ENCODE results near the gene PPBP.

The PPBP gene

DNA sequence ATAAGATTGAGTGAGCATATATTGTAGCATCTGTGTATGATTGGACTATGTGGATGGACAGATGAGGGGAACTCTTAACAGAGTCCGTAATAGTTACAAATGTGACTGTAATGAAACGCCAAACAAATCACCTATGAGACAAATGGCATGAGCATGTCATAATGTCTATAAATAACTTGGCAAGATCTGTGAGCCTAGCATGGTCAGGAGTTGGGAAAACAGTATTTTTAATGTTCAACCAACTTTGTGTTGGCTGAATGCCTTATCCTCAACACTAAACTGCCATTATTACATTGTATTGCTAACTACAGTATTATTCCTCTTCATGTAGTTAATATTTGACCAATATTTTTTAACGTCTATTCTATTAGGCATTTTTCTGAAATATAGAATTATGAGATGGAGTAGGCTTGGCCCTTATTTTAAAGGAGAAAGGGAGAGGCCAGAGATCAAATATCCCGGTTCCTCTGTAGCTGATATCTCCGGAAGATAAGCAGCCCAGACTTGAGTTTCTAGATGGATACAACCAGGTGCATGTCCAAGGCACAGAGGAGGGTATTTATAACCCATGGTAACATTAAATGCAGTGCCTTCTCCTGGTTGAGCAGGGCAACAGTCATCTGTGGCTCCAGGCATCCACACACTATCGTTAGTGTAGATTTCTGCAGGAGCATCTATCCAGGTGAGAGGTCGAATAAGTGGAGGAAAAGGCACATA, 38.8 kb downstream of the PPBP start:
- TF ChIP-seq, protein P1, sequence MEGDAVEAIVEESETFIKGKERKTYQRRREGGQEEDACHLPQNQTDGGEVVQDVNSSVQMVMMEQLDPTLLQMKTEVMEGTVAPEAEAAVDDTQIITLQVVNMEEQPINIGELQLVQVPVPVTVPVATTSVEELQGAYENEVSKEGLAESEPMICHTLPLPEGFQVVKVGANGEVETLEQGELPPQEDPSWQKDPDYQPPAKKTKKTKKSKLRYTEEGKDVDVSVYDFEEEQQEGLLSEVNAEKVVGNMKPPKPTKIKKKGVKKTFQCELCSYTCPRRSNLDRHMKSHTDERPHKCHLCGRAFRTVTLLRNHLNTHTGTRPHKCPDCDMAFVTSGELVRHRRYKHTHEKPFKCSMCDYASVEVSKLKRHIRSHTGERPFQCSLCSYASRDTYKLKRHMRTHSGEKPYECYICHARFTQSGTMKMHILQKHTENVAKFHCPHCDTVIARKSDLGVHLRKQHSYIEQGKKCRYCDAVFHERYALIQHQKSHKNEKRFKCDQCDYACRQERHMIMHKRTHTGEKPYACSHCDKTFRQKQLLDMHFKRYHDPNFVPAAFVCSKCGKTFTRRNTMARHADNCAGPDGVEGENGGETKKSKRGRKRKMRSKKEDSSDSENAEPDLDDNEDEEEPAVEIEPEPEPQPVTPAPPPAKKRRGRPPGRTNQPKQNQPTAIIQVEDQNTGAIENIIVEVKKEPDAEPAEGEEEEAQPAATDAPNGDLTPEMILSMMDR (conservative IDR thresholded peaks at IDR 0.05; ENCODE audit: low read length) = no peak
- no peak for TF ChIP-seq EZH2phosphoT487 (IDR thresholded peaks at IDR 0.05; ENCODE audit: borderline replicate concordance)

DNA sequence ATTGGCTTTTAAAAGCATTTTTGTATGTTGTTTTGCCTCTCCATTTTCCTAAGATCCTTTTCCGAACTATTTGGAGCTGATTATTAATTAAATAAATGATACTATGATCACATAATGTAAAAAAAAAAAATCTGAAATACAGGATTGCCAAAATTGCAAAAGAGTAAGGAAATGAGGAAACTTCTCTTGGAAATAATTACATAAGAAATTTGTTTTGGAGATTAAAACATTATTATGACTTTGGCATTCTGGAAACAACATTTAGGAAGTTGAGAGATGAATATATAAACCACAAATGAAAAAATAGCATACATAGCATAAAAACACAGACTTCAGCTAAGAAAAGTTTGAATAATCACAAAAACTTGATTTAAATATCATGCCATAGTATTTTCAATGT, 39.7 kb downstream of the PPBP start:
- Histone ChIP-seq H3K9me3 (ENCODE audit: insufficient read depth, low read depth, low read length) (no peaks in the 10 kb centered on the region), H3F3A (ENCODE audit: low read depth) (no peaks in the 10 kb centered on the region), H3K4me3 (ENCODE audit: low read length, poor library complexity, severe bottlenecking) (no peak overlapping the region), H3K27me3 (ENCODE audit: insufficient read depth, low read length, poor library complexity, severe bottlenecking) (no peaks in the 10 kb centered on the region), H3K4me2 (ENCODE audit: low read depth, low read length, poor library complexity, severe bottlenecking) (no peak overlapping the region), H4K20me1 (ENCODE audit: insufficient read depth, low read length, poor library complexity, severe bottlenecking) (no peaks in the 10 kb centered on the region), H3K4me1 (ENCODE audit: insufficient read depth, low read length, poor library complexity, severe bottlenecking) (no peaks in the 10 kb centered on the region), H3K79me2 (ENCODE audit: insufficient read depth, low read length) (no peaks in the 10 kb centered on the region), H3K9ac (ENCODE audit: low read depth, low read length, poor library complexity, severe bottlenecking) (no peak overlapping the region), H3K36me3 (ENCODE audit: insufficient read depth, low read length) (no peaks in the 10 kb centered on the region), H3K9me2 (replicated peaks; ENCODE audit: low read depth, low read length) (no peaks in the 10 kb centered on the region), H2AFZ (ENCODE audit: low read length) (no peak overlapping the region)
- TF ChIP-seq EZH2phosphoT487 (IDR thresholded peaks at IDR 0.05; ENCODE audit: borderline replicate concordance) = no peak
- TF ChIP-seq, protein P1 (conservative IDR thresholded peaks at IDR 0.05; ENCODE audit: low read length) = no peak

More for the DNA sequence above, 38.8 kb downstream of the PPBP start:
- H3F3A ChIP-seq (ENCODE audit: low read depth) = no peaks in the 10 kb centered on the region
- H3K36me3 ChIP-seq (ENCODE audit: insufficient read depth, low read length) = no peaks in the 10 kb centered on the region
- H3K9me2 ChIP-seq (replicated peaks; ENCODE audit: low read depth, low read length) = no peaks in the 10 kb centered on the region
- no peaks in the 10 kb centered on the region for H3K9me3 ChIP-seq (ENCODE audit: insufficient read depth, low read depth, low read length)
- H3K9ac ChIP-seq (ENCODE audit: low read depth, low read length, poor library complexity, severe bottlenecking) = no peak overlapping the region
- no peak overlapping the region for H3K4me2 ChIP-seq (ENCODE audit: low read depth, low read length, poor library complexity, severe bottlenecking)
- H3K4me3 ChIP-seq (ENCODE audit: low read length, poor library complexity, severe bottlenecking) = no peak overlapping the region
- H4K20me1 ChIP-seq (ENCODE audit: insufficient read depth, low read length, poor library complexity, severe bottlenecking) = no peaks in the 10 kb centered on the region
- H3K4me1 ChIP-seq (ENCODE audit: insufficient read depth, low read length, poor library complexity, severe bottlenecking) = no peaks in the 10 kb centered on the region
- H2AFZ ChIP-seq (ENCODE audit: low read length) = no peak overlapping the region
- no peaks in the 10 kb centered on the region for H3K79me2 ChIP-seq (ENCODE audit: insufficient read depth, low read length)
- no peaks in the 10 kb centered on the region for H3K27me3 ChIP-seq (ENCODE audit: insufficient read depth, low read length, poor library complexity, severe bottlenecking)

DNA sequence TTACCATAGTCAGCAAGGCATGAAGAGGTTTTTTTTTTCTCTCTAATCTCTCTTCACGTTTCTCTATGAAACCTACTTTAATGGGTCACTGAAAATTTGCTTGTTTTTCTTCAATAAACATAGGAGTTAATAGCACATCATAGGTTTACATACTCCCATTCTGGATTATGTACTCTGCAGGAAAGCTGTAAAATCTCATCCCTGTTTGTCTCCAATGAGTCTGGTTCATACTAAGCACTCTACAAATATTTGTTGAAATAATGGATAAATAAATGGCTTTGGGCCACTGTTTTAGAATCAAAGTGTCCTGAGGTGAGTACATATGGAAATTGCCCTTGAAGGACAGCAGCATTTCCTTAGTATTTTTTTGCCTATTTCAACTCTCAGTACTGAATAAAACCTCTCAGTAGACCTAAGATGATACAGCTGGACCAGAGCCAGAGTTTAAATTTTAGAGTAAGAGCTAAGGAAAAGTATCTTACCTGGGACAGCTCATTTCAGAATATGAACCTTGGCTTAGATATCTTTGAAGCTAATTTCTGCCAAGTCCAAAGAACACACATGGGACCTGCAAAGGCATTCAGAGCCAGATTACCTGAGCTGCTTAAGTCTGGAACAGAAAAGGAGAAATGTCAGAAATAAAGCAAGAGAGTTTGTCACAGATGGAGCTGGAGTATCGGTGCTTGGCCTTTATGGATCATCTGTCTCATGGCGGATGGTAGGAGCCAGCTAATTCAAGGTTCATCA, 40.6 kb downstream of the PPBP start:
- no peak overlapping the region for H2AFZ ChIP-seq (ENCODE audit: low read length)
- H3K9me2 ChIP-seq (replicated peaks; ENCODE audit: low read depth, low read length) = no peaks in the 10 kb centered on the region
- TF ChIP-seq, protein P1 (conservative IDR thresholded peaks at IDR 0.05; ENCODE audit: low read length) = no peak
- TF ChIP-seq EZH2phosphoT487 (IDR thresholded peaks at IDR 0.05; ENCODE audit: borderline replicate concordance) = no peak
- H3F3A ChIP-seq (ENCODE audit: low read depth) = no peaks in the 10 kb centered on the region
- no peaks in the 10 kb centered on the region for H4K20me1 ChIP-seq (ENCODE audit: insufficient read depth, low read length, poor library complexity, severe bottlenecking)
- H3K9ac ChIP-seq (ENCODE audit: low read depth, low read length, poor library complexity, severe bottlenecking) = no peak overlapping the region
- no peak overlapping the region for H3K4me3 ChIP-seq (ENCODE audit: low read length, poor library complexity, severe bottlenecking)
- H3K79me2 ChIP-seq (ENCODE audit: insufficient read depth, low read length) = no peaks in the 10 kb centered on the region
- no peaks in the 10 kb centered on the region for H3K27me3 ChIP-seq (ENCODE audit: insufficient read depth, low read length, poor library complexity, severe bottlenecking)
- no peak overlapping the region for H3K4me2 ChIP-seq (ENCODE audit: low read depth, low read length, poor library complexity, severe bottlenecking)
- no peaks in the 10 kb centered on the region for H3K4me1 ChIP-seq (ENCODE audit: insufficient read depth, low read length, poor library complexity, severe bottlenecking)
- no peaks in the 10 kb centered on the region for H3K36me3 ChIP-seq (ENCODE audit: insufficient read depth, low read length)
- no peaks in the 10 kb centered on the region for H3K9me3 ChIP-seq (ENCODE audit: insufficient read depth, low read depth, low read length)

All from Loucy (cell line).